Endothelial cell of umbilical vein (primary cell): ENCODE results near the gene PBXIP1. TPM values are rescaled to one million over a fixed set of nuclear protein-coding genes. Genes with fewer than 3 reads are reported as not detected.
"Not testable (repeated sequence)": the region's sequence is repeated elsewhere in the genome, so short reads cannot be mapped to it uniquely, and the experiment has no call there.

Source experiments
- BruUV-seq: library from RNA; stranded (reverse); fragments of 400-500 nt; replicated peaks from 2 replicates; lab custom pipeline; 2021; lab: Mats Ljungman, UMichigan
- CTCF ChIA-PET: fragments of 300-600, 350-600 bp; sonication (Branson Sonifier 250); formaldehyde crosslinking; loops from one replicate; lab custom pipeline; 2021; ENCODE audit warnings: antibody characterized with exemption, inconsistent platforms; lab: Charles Lee
- POLR2A ChIA-PET: fragments of 300-600, 350-600 bp; sonication (Branson Sonifier 250); formaldehyde crosslinking; loops from one replicate; lab custom pipeline; 2021; ENCODE audit warnings: antibody characterized with exemption, inconsistent platforms; lab: Charles Lee
- DNase-seq: peaks from one replicate; pipeline ENCODE4 v3.0.0-alpha.2; 2011; ENCODE audit warnings: low read depth, low spot score
- FAIRE-seq: peaks from 2 replicates; lab custom pipeline; 2011; peaks lifted over from hg19 to GRCh38; lab: Jason Lieb, UNC
- H2AFZ ChIP-seq: 2 replicates; pipeline ENCODE4 v1.6.0; 2012; ENCODE audit warnings: low read depth, low read length, control low read depth, inconsistent platforms
- H3K27ac ChIP-seq: 2 replicates; pipeline ENCODE4 v1.5.1; 2011; ENCODE audit warnings: low read depth, mild to moderate bottlenecking, control low read depth, low read length, moderate library complexity; ENCODE audit not compliant: insufficient read depth
- H3K27me3 ChIP-seq, 2 experiments: 2 replicates each; pipeline versions ENCODE4 v1.6.0 to v1.6.1; 2011; ENCODE audit warnings: low read length in 2 of 2, mixed read lengths in 1 of 2; ENCODE audit not compliant: control insufficient read depth in 2 of 2, insufficient read depth in 2 of 2
- H3K36me3 ChIP-seq, 2 experiments: 2 replicates in 1 of 2; 3 replicates in 1 of 2; pipeline ENCODE4 v1.5.1; 2011; ENCODE audit warnings: low read length in 2 of 2, mild to moderate bottlenecking in 1 of 2, moderate library complexity in 1 of 2; ENCODE audit not compliant: control insufficient read depth in 2 of 2, insufficient read depth in 2 of 2; ENCODE audit errors: extremely low read depth in 1 of 2
- H3K4me1 ChIP-seq: 3 replicates; pipeline ENCODE4 v1.5.1; 2011; ENCODE audit warnings: mild to moderate bottlenecking, low read length; ENCODE audit not compliant: control insufficient read depth, insufficient read depth; ENCODE audit errors: extremely low read depth
- H3K4me2 ChIP-seq: 2 replicates; pipeline ENCODE4 v1.6.1; 2011; ENCODE audit warnings: low read length, control low read depth, mixed read lengths; ENCODE audit not compliant: insufficient read depth
- H3K4me3 ChIP-seq, 3 experiments: fragments of 200-600 bp in 1 of 3; sonication (generic), shearing (Covaris generic) in 1 of 3; replicated peaks in 1 of 3; 2 replicates each; pipeline ENCODE4 v1.5.1; 2011 to 2016; ENCODE audit warnings: control low read depth in 3 of 3, low read length in 3 of 3, mild to moderate bottlenecking in 2 of 3, inconsistent platforms in 1 of 3, low read depth in 1 of 3, moderate library complexity in 1 of 3; ENCODE audit not compliant: insufficient read depth in 1 of 3
- H3K79me2 ChIP-seq: 2 replicates; pipeline ENCODE4 v1.6.0; 2012; ENCODE audit warnings: low read length, inconsistent platforms; ENCODE audit not compliant: control insufficient read depth, insufficient read depth
- H3K9ac ChIP-seq: replicated peaks from 2 replicates; pipeline ENCODE3; 2011; ENCODE audit warnings: low read length, control low read depth; ENCODE audit not compliant: insufficient read depth; ENCODE audit errors: extremely low read depth
- H3K9me1 ChIP-seq: replicated peaks from 3 replicates; pipeline ENCODE4 v1.6.0; 2011; ENCODE audit warnings: mild to moderate bottlenecking, low read length; ENCODE audit not compliant: control insufficient read depth, insufficient read depth; ENCODE audit errors: extremely low read depth
- H3K9me3 ChIP-seq: replicated peaks from 2 replicates; pipeline ENCODE4 v1.5.1; 2012; ENCODE audit warnings: low read length, inconsistent platforms; ENCODE audit not compliant: control insufficient read depth, insufficient read depth
- H4K20me1 ChIP-seq: replicated peaks from 2 replicates; pipeline ENCODE3; 2011; ENCODE audit warnings: mild to moderate bottlenecking, low read length; ENCODE audit not compliant: control insufficient read depth, insufficient read depth; ENCODE audit errors: extremely low read depth
- EZH2 ChIP-seq: IDR thresholded peaks from 2 replicates; pipeline ENCODE4 v1.6.1; 2012; ENCODE audit warnings: borderline replicate concordance, low read depth, mild to moderate bottlenecking, moderate library complexity, low read length, inconsistent platforms; ENCODE audit not compliant: severe bottlenecking
- FOS ChIP-seq: IDR thresholded peaks from 2 replicates; pipeline ENCODE4 v1.6.1; 2011; ENCODE audit warnings: mild to moderate bottlenecking, low read length, moderate library complexity, borderline replicate concordance; ENCODE audit not compliant: insufficient read depth
- GATA2 ChIP-seq: IDR thresholded peaks from 2 replicates; pipeline ENCODE4 v1.7.0; 2011; ENCODE audit warnings: low read depth, mild to moderate bottlenecking, moderate library complexity, mixed read lengths, low read length; ENCODE audit not compliant: insufficient read length, insufficient read depth
- JUN ChIP-seq: IDR thresholded peaks from 2 replicates; pipeline ENCODE4 v1.6.1; 2011; ENCODE audit warnings: borderline replicate concordance, low read depth; ENCODE audit not compliant: insufficient read length, insufficient read depth
- MYC ChIP-seq: IDR thresholded peaks from one replicate; pipeline ENCODE4 v1.6.1; 2011; ENCODE audit warnings: mild to moderate bottlenecking, low read depth, low read length
- POLR2A ChIP-seq: IDR thresholded peaks from 2 replicates; pipeline ENCODE4 v1.6.1; 2012; ENCODE audit warnings: low read depth, mild to moderate bottlenecking, control low read depth, low read length
- POLR2AphosphoS5 ChIP-seq: IDR thresholded peaks from 2 replicates; pipeline ENCODE4 v1.6.1; 2012; ENCODE audit warnings: low read depth, mild to moderate bottlenecking, control low read depth, low read length, moderate library complexity; ENCODE audit not compliant: insufficient read depth
- dilution Hi-C: fragments of 300-500 bp; cut with MboI; formaldehyde crosslinking; loops from one replicate; pipeline ENCODE4 v1.15.0; 2019; ENCODE audit warnings: low sequenced_read_pairs; ENCODE audit not compliant: extremely low pct_ligation_motif_present
- intact Hi-C: fragments of 100-400 bp; cut with micrococcal nuclease; formaldehyde crosslinking; loops from one replicate; pipeline ENCODE4 v1.10.0; 2022
- polyA plus RNA-seq, 4 experiments: library from polyadenylated mRNA; depleted of rRNA in 3 of 4; stranded (reverse) in 3 of 4; unstranded in 1 of 4; fragments of >200 nt; gene quantifications; 2 replicates each; pipeline versions ENCODE4 v1.2.1 to v1.2.3, GENCODE V29; 2011 to 2012; ENCODE audit warnings: missing spikeins in 1 of 4
- total RNA-seq: library from RNA; stranded (reverse); gene quantifications from 2 replicates; pipeline ENCODE4 v1.2.3, GENCODE V29; 2021
- TF ChIP-seq, protein P1 (sequence below), 2 donors: IDR thresholded peaks; 1 replicate in 1 of 2; 2 replicates in 1 of 2; pipeline ENCODE4 v1.5.1; 2011; ENCODE audit warnings: low read length in 2 of 2, mild to moderate bottlenecking in 2 of 2, moderate library complexity in 2 of 2, control low read depth in 1 of 2, inconsistent platforms in 1 of 2, low read depth in 1 of 2; ENCODE audit not compliant: insufficient read depth in 1 of 2; ENCODE audit errors: extremely low read depth in 1 of 2
- TF ChIP-seq, protein P2 (sequence below): IDR thresholded peaks from 2 replicates; pipeline ENCODE4 v1.6.1; 2011; ENCODE audit not compliant: insufficient read depth, insufficient read length

Gene PBXIP1
- total and polyA plus RNA-seq, 2 donors (not counting 3 experiments of a cell fraction or from before 2014, with no cell fraction given): 49.4 to 54.7 TPM

DNA sequence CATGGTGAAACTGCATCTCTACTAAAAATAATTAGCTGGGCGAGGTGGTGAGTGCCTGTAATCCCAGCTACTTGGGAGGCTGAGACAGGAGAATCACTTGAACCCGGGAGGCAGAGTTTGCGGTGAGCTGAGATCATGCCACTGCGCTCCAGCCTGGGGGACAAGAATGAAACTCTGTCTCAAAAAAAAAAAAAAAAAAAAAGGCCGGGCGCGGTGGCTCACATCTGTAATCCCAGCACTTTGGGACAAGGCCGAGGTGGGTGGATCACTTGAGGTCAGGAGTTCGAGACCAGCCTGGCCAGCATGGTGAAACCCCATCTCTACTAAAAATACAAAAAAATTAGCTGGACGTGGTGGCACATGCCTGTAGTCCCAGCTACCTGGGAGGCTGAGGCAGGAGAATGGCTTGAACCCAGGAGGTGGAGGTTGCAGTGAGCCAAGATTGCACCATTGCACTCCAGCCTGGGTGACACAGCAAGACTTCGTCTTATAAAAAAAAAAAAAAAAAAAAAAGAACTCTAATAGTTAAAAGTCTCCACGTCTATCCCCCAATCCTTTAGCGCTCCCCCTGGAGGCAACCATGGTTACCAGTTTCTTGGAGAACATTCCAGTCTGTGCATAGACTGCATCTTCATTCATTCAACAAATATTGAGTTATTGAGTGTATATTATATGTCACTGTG is 39.5 kb upstream of the PBXIP1 start:
- H3K4me1 ChIP-seq: peaks cover 11% of the 10 kb centered on the region
- H3K36me3 ChIP-seq, H4K20me1 ChIP-seq, H3K27ac ChIP-seq, H3K9ac ChIP-seq, dilution Hi-C loops, H3K4me2 ChIP-seq, H3K9me3 ChIP-seq, H2AFZ ChIP-seq, H3K79me2 ChIP-seq, H3K27me3 ChIP-seq, BruUV-seq, H3K4me3 ChIP-seq, H3K9me1 ChIP-seq: not testable (repeated sequence)
- FAIRE-seq (peak; percentile 83), DNase-seq (peak; percentile 80)
- ChIA-PET POLR2A (interaction anchor here (0.7 to 1.1 kb wide), 4 partner anchors 10 to 516 kb away, joined by 4 to 10 read pairs (median 7); partner anchors contain the start of gene SHC1), CTCF (interaction anchor here (0.5 to 4.7 kb wide), 16 partner anchors 12 to 436 kb away, joined by 3 to 65 read pairs (median 6); partner anchors contain the start of genes FLAD1, PBXIP1, PYGO2 and SHC1)
- intact Hi-C loops: loop anchor here (1.0 to 5.0 kb wide), 2 partner anchors 20 to 328 kb away; no protein-coding TSS in a partner anchor
- TF ChIP-seq, protein P1, sequence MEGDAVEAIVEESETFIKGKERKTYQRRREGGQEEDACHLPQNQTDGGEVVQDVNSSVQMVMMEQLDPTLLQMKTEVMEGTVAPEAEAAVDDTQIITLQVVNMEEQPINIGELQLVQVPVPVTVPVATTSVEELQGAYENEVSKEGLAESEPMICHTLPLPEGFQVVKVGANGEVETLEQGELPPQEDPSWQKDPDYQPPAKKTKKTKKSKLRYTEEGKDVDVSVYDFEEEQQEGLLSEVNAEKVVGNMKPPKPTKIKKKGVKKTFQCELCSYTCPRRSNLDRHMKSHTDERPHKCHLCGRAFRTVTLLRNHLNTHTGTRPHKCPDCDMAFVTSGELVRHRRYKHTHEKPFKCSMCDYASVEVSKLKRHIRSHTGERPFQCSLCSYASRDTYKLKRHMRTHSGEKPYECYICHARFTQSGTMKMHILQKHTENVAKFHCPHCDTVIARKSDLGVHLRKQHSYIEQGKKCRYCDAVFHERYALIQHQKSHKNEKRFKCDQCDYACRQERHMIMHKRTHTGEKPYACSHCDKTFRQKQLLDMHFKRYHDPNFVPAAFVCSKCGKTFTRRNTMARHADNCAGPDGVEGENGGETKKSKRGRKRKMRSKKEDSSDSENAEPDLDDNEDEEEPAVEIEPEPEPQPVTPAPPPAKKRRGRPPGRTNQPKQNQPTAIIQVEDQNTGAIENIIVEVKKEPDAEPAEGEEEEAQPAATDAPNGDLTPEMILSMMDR (IDR thresholded peaks at IDR 0.05; ENCODE audit: extremely low read depth in 1 of 2, insufficient read depth in 1 of 2, low read depth in 1 of 2, low read length in 2 of 2): peak; percentile 34 to 36

GRCh38 chr1:154994591-154994990 is 38.7 kb upstream of the PBXIP1 start:
- CTCF ChIA-PET: interaction anchor here (1.0 to 4.7 kb wide), 13 partner anchors 8 to 90 kb away, joined by 4 to 65 read pairs (median 7); partner anchors contain the start of genes FLAD1, PBXIP1, PYGO2 and SHC1
- H3K27me3 ChIP-seq: no peaks in the 10 kb centered on the region

More at GRCh38 chr1:154994591-154994990, 38.7 kb upstream of the PBXIP1 start:
- Histone ChIP-seq H3K4me3 (no peak overlapping the region), H3K9ac (no peak overlapping the region), H4K20me1 (no peaks in the 10 kb centered on the region), H3K79me2 (no peaks in the 10 kb centered on the region), H2AFZ (no peak overlapping the region), H3K4me2 (no peak overlapping the region), H3K4me1 (peaks cover 3% of the 10 kb centered on the region), H3K9me3 (no peaks in the 10 kb centered on the region), H3K36me3 (peaks cover 0 to 6% of the 10 kb centered on the region in 2 experiments), H3K27ac (no peak overlapping the region), H3K9me1 (no peaks in the 10 kb centered on the region)
- TF ChIP-seq GATA2 (no peak), EZH2 (no peak), JUN (no peak), MYC (no peak), FOS (no peak), POLR2A (no peak), POLR2AphosphoS5 (no peak)
- TF ChIP-seq, protein P1 (IDR thresholded peaks at IDR 0.05; ENCODE audit: extremely low read depth in 1 of 2, insufficient read depth in 1 of 2, low read depth in 1 of 2, low read length in 2 of 2): no peak
- TF ChIP-seq, protein P2, sequence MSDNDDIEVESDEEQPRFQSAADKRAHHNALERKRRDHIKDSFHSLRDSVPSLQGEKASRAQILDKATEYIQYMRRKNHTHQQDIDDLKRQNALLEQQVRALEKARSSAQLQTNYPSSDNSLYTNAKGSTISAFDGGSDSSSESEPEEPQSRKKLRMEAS: no peak
- intact Hi-C loops: no loop called here
- BruUV-seq: no TSS peak
- DNase-seq (no peak), FAIRE-seq (peak; percentile 35)
- POLR2A ChIA-PET: interaction anchor here (0.7 to 1.7 kb wide), 4 partner anchors 10 to 137 kb away, joined by 3 to 10 read pairs (median 5); partner anchors contain the start of gene SHC1
- dilution Hi-C loops: no loop called here
